Prostate gland (tissue), 2 donors: ENCODE measurements around the gene PCIF1.

Source experiments
- POLR2A ChIP-seq: fragments of 450-650 bp; IDR thresholded peaks from one replicate; pipeline ENCODE4 v1.6.1; 2016; ENCODE audit warnings: antibody characterized with exemption, mild to moderate bottlenecking
- POLR2AphosphoS5 ChIP-seq: sonication (generic); formaldehyde crosslinking; IDR thresholded peaks from one replicate; pipeline ENCODE4 v1.6.1; 2017; ENCODE audit warnings: antibody characterized with exemption
- TF ChIP-seq, protein P1 (sequence below), 4 experiments: fragments of 200-600 bp in 2 of 4; fragments of 450-650 bp in 2 of 4; sonication (generic) in 2 of 4; IDR thresholded peaks; 1 replicate in 3 of 4; 2 replicates in 1 of 4; pipeline ENCODE4 v1.5.1; 2016 to 2019; ENCODE audit warnings: antibody characterized with exemption in 4 of 4, mild to moderate bottlenecking in 2 of 4, moderate library complexity in 2 of 4

DNA sequence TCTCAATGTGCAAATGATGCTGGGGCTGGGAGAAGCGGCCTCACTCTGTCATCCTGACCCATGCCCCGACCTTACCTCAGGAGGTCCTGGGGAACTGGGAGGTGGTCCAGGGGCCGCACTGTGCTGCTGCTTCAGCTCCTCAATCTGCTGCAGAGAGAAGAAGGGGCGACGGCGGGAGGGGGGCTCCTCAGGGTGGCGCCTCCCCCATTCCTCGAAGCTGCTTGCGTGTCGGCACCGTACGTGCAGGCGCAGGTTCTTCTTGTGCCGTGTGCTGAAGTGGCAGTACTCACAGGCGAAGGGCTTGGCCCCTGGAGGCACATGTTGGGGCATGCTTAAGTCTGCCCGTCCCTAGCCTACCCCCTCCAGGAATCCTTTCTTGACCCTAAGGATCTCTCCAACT lies 24.6 kb downstream of the PCIF1 start:
- TF ChIP-seq, protein P1, sequence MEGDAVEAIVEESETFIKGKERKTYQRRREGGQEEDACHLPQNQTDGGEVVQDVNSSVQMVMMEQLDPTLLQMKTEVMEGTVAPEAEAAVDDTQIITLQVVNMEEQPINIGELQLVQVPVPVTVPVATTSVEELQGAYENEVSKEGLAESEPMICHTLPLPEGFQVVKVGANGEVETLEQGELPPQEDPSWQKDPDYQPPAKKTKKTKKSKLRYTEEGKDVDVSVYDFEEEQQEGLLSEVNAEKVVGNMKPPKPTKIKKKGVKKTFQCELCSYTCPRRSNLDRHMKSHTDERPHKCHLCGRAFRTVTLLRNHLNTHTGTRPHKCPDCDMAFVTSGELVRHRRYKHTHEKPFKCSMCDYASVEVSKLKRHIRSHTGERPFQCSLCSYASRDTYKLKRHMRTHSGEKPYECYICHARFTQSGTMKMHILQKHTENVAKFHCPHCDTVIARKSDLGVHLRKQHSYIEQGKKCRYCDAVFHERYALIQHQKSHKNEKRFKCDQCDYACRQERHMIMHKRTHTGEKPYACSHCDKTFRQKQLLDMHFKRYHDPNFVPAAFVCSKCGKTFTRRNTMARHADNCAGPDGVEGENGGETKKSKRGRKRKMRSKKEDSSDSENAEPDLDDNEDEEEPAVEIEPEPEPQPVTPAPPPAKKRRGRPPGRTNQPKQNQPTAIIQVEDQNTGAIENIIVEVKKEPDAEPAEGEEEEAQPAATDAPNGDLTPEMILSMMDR (IDR thresholded peaks at IDR 0.05): no peak
- TF ChIP-seq POLR2AphosphoS5 (no peak), POLR2A (no peak)
